ENCODE results near the gene NUP210L. TPM values are rescaled to one million over a fixed set of nuclear protein-coding genes. Genes with fewer than 3 reads are reported as not detected.

Gene NUP210L
- total RNA-seq, 1 experiment from 2014 or later, result 0.10 TPM

DNA sequence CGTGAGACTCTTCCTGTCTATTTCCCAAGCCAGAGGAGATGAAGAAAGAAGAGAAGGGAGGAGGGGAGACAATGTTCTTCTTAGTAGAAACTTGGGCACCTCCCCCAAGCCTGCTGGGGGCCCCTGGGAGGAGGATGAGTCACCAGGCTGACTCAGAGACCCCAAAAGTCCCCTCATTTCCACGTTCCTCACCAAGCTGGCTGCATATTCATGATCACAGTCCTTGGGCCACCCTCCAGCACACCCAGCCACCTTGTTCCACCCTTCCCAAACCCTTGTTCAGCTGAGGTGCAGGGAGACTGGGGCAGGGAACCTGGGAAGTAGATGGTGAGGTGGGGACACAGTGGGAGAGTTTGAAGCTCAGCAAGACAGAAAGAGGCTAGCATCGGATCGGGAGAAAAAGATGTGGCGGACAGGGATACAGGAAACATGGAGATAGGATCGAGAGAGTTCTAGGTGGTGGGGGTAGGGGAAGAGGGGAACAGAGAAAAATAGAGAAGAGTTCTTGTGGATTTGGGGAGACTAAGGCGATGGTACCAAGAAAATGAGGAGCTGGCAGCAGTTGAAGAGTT is 169.4 kb downstream of the NUP210L start:
- Histone ChIP-seq H3K27ac (ENCODE audit: low read depth, low read length) (peak overlapping the region; percentile 43), H3K4me1 (ENCODE audit: control insufficient read depth in 1 of 2, insufficient read depth in 2 of 2, low read length in 2 of 2) (peaks cover 12 to 34% of the 10 kb centered on the region in 2 experiments), H3K79me2 (ENCODE audit: insufficient read depth, low read length) (peaks cover 4% of the 10 kb centered on the region; the same call in 1 of the 2 replicates), H3K9ac (ENCODE audit: low read length) (peak overlapping the region; percentile 79), H3K4me2 (ENCODE audit: low read length) (peak overlapping the region; percentile 80), H4K20me1 (ENCODE audit: insufficient read depth) (no peaks in the 10 kb centered on the region), H3K27me3 (ENCODE audit: insufficient read depth, low read length) (no peaks in the 10 kb centered on the region), H2AFZ (ENCODE audit: low read depth, low read length, poor library complexity, severe bottlenecking) (no peak overlapping the region), H3K9me2 (ENCODE audit: insufficient read depth) (no peaks in the 10 kb centered on the region), H3K9me3 (ENCODE audit: control insufficient read depth in 1 of 2, insufficient read depth in 1 of 2, low read depth in 1 of 2, low read length in 2 of 2) (no peaks in the 10 kb centered on the region), H3K4me3 (replicated peaks in 1 of 2; ENCODE audit: low read depth in 1 of 2, low read length in 2 of 2) (peak overlapping the region; percentile 67 to 81), H3K36me3 (ENCODE audit: control insufficient read depth in 1 of 2, insufficient read depth in 2 of 2, low read length in 2 of 2) (peaks cover 3 to 4% of the 10 kb centered on the region in 2 experiments; a peak in 1 of 4 replicates)
- ChIA-PET CTCF (interaction anchor here (0.7 to 0.9 kb wide), 2 partner anchors 18 to 164 kb away, joined by 3 to 4 read pairs; partner anchors contain the start of gene CREB3L4), POLR2A (no interaction called here), RAD21 (ENCODE audit: low non-redundant PET in 1 of 2, low total read pairs in 2 of 2, uncharacterized antibody in 2 of 2, unreplicated experiment in 2 of 2) (no interaction called here)
- TSS peak; percentile 25 for BruUV-seq (replicated peaks)
- DNase-seq (ENCODE audit: low read depth, low spot score), result no peak
- ATAC-seq, result no peak
- intact Hi-C loops (cut with micrococcal nuclease), result loop anchor here (5.0 kb wide), 3 partner anchors 203 to 478 kb away; no protein-coding TSS in a partner anchor
- TF ChIP-seq, protein P1, sequence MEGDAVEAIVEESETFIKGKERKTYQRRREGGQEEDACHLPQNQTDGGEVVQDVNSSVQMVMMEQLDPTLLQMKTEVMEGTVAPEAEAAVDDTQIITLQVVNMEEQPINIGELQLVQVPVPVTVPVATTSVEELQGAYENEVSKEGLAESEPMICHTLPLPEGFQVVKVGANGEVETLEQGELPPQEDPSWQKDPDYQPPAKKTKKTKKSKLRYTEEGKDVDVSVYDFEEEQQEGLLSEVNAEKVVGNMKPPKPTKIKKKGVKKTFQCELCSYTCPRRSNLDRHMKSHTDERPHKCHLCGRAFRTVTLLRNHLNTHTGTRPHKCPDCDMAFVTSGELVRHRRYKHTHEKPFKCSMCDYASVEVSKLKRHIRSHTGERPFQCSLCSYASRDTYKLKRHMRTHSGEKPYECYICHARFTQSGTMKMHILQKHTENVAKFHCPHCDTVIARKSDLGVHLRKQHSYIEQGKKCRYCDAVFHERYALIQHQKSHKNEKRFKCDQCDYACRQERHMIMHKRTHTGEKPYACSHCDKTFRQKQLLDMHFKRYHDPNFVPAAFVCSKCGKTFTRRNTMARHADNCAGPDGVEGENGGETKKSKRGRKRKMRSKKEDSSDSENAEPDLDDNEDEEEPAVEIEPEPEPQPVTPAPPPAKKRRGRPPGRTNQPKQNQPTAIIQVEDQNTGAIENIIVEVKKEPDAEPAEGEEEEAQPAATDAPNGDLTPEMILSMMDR (IDR thresholded peaks at IDR 0.05 in 2 of 3, conservative IDR thresholded peaks at IDR 0.05 in 1 of 3; ENCODE audit: borderline replicate concordance in 1 of 3, insufficient read depth in 1 of 3, low read depth in 2 of 3, low read length in 2 of 3), result no peak
- TF ChIP-seq CBX3 (IDR thresholded peaks at IDR 0.05; ENCODE audit: low read depth) (no peak), ZNF274 (IDR thresholded peaks at IDR 0.05; ENCODE audit: low read depth, low read length) (no peak), POLR2A (IDR thresholded peaks at IDR 0.05; ENCODE audit: borderline replicate concordance, extremely low read depth, insufficient read depth, insufficient read length) (no peak), EZH2phosphoT487 (IDR thresholded peaks at IDR 0.05; ENCODE audit: borderline replicate concordance) (no peak), YY1 (IDR thresholded peaks at IDR 0.05; ENCODE audit: extremely low read depth, insufficient replicate concordance, low read depth, low read length) (no peak), FOSL1 (IDR thresholded peaks at IDR 0.05; ENCODE audit: low read depth) (no peak), EGR1 (IDR thresholded peaks at IDR 0.05; ENCODE audit: low read depth) (no peak), CEBPB (IDR thresholded peaks at IDR 0.05; ENCODE audit: low read depth) (no peak), ELF1 (IDR thresholded peaks at IDR 0.05; ENCODE audit: borderline replicate concordance, low read depth) (no peak)
- TF ChIP-seq, protein P2, sequence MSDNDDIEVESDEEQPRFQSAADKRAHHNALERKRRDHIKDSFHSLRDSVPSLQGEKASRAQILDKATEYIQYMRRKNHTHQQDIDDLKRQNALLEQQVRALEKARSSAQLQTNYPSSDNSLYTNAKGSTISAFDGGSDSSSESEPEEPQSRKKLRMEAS (IDR thresholded peaks at IDR 0.05), result no peak
- TF ChIP-seq, protein P3, sequence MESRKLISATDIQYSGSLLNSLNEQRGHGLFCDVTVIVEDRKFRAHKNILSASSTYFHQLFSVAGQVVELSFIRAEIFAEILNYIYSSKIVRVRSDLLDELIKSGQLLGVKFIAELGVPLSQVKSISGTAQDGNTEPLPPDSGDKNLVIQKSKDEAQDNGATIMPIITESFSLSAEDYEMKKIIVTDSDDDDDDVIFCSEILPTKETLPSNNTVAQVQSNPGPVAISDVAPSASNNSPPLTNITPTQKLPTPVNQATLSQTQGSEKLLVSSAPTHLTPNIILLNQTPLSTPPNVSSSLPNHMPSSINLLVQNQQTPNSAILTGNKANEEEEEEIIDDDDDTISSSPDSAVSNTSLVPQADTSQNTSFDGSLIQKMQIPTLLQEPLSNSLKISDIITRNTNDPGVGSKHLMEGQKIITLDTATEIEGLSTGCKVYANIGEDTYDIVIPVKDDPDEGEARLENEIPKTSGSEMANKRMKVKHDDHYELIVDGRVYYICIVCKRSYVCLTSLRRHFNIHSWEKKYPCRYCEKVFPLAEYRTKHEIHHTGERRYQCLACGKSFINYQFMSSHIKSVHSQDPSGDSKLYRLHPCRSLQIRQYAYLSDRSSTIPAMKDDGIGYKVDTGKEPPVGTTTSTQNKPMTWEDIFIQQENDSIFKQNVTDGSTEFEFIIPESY (IDR thresholded peaks at IDR 0.05; ENCODE audit: extremely low read depth, insufficient replicate concordance, low read length), result no peak
- TF ChIP-seq, protein P4, sequence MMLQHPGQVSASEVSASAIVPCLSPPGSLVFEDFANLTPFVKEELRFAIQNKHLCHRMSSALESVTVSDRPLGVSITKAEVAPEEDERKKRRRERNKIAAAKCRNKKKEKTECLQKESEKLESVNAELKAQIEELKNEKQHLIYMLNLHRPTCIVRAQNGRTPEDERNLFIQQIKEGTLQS (IDR thresholded peaks at IDR 0.05), result no peak
